HG02938 (cell line): Measurements from ENCODE around the gene WDR43.
A peak's percentile ranks its signal among the peaks of the same experiment; 100 is the strongest.

Experiments
- ATAC-seq: cut with Tn5 transposase; IDR thresholded peaks from one replicate; pipeline ENCODE4 v1.9.1; 2021; ENCODE audit warnings: mild to moderate bottlenecking, moderate library complexity; ENCODE audit not compliant: unreplicated experiment

Gene WDR43

GRCh38 chr2:28894470-28895188, at the start of gene WDR43:
Gene WDR43 (plus strand): TSS chr2:28894667. CDS start chr2:28894699, 32 bp downstream.
- ATAC-seq: peak; percentile 75

GRCh38 chr2:28855193-28855592, 39.3 kb upstream of the WDR43 start:
- ATAC-seq: no peak

DNA sequence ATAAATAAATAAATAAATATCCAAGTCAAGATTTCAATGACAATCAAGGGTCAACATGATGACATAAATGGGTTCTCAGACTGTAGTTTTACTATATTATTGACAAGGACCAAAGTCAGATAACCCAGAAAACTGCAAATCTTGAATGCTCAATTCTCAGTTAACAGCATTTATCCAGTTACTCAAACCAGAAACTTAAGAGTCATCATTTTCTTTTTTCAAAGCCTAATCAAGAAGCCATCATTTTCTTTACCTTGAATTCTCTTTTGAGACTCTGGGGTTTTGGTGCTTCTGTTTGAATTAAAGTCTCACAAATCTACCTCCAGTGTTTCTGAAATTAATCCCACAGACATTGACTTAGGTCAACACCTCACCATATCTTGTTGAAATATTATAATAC, 38.5 kb upstream of the WDR43 start:
- no peak for ATAC-seq

DNA sequence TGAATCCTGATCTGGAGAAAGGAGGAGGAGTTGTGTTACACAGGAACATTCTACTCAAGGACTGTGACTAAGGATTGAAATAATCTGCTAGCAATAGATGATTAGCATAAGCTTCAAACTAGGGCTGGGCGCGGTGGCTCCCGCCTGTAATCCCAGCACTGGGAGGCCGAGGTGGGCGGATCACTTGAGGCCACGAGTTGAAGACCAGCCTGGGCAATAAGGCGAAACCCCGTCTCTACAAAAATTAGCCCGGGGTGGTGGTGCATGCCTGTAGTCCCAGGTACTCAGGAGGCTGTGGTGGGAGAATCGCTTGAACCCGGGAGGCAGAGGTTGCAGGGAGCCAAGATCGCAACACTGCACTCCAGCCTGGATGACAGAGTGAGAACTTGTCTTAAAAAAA, 25.9 kb upstream of the WDR43 start:
- ATAC-seq: no peak

GRCh38 chr2:28869494-28870145, 24.8 kb upstream of the WDR43 start:
- peak; percentile 28 for ATAC-seq

GRCh38 chr2:28870146-28870891, 24.1 kb upstream of the WDR43 start, which contains the start of gene TRMT61B:
Gene TRMT61B (minus strand): TSS chr2:28870309. CDS start chr2:28870277, 32 bp downstream.
- ATAC-seq: peak; percentile 89

GRCh38 chr2:28871620-28872019, 22.8 kb upstream of the WDR43 start:
- no peak for ATAC-seq

- no peak for ATAC-seq
Observed at GRCh38 chr2:28880193-28880592, 14.3 kb upstream of the WDR43 start.

DNA sequence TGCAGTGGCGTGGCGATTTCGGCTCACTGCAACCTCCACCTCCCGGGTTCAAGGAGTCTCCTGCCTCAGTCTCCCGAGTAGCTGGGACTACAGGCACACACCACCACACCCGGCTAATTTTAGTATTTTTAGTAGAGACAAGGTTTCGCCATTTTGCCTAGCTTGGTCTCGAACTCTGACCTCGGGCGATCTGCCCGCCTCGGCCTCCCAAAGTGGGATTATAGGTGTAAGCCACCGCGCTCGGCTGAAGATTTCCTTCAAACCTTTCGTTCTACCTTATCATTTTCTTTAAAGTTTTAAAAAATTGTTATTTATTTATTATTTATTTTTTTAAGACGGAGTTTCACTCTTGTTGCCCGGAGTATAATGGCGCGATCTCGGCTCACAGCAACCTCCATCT, 979 bp upstream of the WDR43 start:
- ATAC-seq: no peak

- ATAC-seq: peak; percentile 30
Observed at GRCh38 chr2:28895189-28895893, 874 bp downstream of the WDR43 start.

- ATAC-seq: no peak
Observed at GRCh38 chr2:28896906-28897305, 2.4 kb downstream of the WDR43 start.

- ATAC-seq: no peak
Observed at GRCh38 chr2:28898048-28898447, 3.6 kb downstream of the WDR43 start.

DNA sequence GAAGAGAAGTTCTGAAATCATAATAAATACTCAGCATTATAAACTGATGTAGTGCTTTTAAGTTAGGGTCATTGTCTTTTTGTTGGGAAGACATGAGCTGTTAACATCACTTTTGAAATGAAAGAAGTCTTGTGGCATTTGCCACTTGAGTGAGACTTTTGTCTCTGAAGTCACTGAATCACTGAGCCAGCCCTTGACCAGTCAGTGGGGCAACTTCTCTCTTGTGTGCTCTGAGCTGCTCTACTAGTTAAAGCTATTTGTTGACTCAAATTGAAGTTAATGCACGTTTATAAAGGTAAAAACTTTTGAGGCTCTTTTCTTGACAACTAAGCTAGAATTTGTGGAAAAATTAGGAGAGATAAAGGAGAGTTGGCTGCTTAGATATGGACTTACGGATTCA, 6.7 kb downstream of the WDR43 start:
- ATAC-seq: no peak

DNA sequence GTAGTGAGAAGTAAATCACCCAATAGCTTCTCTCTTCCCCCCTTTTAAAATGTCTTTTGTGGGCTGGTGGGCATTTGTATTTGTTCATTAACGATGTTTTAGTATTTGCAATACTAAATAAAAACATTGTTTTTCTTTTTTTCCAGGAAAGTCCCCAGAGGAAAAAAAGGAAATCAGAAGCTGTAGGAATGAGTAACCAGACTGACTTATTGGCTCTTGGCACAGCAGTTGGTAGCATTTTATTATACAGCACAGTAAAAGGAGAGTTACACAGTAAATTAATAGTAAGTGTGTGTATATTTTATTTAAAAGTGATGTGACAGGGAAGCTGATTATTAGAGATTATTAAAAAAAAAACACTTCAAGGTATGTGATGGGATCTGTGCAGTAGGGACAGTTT, 7.4 kb downstream of the WDR43 start:
- no peak for ATAC-seq

DNA sequence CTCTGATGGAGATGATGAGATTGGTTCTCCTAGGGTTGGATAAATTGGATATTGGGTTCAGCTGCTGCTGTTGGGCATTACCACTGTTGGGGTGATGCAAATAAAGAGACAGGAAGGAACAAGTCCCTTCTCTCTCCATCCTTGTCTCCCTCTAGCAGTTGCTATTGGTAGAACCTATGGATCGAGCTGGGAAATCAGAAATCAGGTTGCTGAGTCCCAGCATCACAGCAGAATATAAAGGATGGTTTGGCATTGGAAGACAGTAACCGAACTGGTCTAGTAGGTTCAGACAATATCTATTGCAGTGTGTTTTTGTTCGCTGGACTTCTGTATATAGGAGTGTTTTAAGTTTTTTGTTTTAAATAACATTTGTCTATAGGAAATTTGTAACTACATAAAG, 8.1 kb downstream of the WDR43 start:
- ATAC-seq: no peak

GRCh38 chr2:28904295-28904694, 9.8 kb downstream of the WDR43 start:
- no peak for ATAC-seq

- no peak for ATAC-seq
Observed at GRCh38 chr2:28904802-28905457, 10.5 kb downstream of the WDR43 start.

- ATAC-seq: no peak
Observed at GRCh38 chr2:28905533-28905932, 11.1 kb downstream of the WDR43 start.

DNA sequence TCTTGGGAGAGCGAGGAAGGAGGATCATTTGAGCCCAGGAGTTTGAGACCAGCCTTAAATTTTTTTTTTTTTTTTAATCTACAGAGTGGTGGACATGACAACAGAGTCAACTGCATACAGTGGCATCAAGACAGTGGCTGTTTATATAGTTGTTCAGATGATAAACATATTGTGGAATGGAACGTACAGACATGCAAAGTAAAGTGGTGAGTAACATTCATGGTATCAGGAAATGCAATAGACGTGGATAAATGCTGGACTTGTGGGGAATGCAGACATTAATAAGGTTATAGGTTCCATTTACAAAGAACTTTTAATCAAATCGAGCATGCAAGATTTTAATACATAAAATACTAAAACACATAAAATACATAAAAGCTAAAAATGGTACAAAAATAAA, 11.9 kb downstream of the WDR43 start:
- no peak for ATAC-seq

GRCh38 chr2:28906821-28907220, 12.4 kb downstream of the WDR43 start:
- no peak for ATAC-seq

GRCh38 chr2:28908172-28908571, 13.7 kb downstream of the WDR43 start:
- ATAC-seq: no peak
